Kidney (tissue), 14 donors: ENCODE data around the gene KRT6A. TPM values are rescaled to one million over a fixed set of nuclear protein-coding genes. Genes with fewer than 3 reads are reported as not detected.
A peak's percentile ranks its signal among the peaks of the same experiment; 100 is the strongest.

ENCODE experiments used
- DNase-seq, 5 donors: peaks; one replicate each; pipeline ENCODE4 v3.0.0-alpha.2; 2013 to 2020
- FAIRE-seq: peaks from 2 replicates; lab custom pipeline; 2012; peaks lifted over from hg19 to GRCh38; lab: Jason Lieb, UNC
- H3K27ac ChIP-seq, 2 donors: one replicate each; pipeline ENCODE4 v1.7.0; 2013; ENCODE audit warnings: low read depth in 2 of 2, low read length in 2 of 2, inconsistent platforms in 1 of 2
- H3K27me3 ChIP-seq: one replicate; pipeline ENCODE4 v1.7.1; 2013; ENCODE audit warnings: low read length, inconsistent platforms; ENCODE audit not compliant: control insufficient read depth, insufficient read depth
- H3K36me3 ChIP-seq, 3 donors: one replicate each; pipeline versions ENCODE4 v1.7.0 to v1.7.1; 2013; ENCODE audit warnings: low read length in 3 of 3, control low read depth in 1 of 3, inconsistent platforms in 1 of 3; ENCODE audit not compliant: insufficient read depth in 3 of 3, control insufficient read depth in 2 of 3
- H3K4me1 ChIP-seq, 3 donors: one replicate each; pipeline versions ENCODE4 v1.7.0 to v1.7.1; 2013; ENCODE audit warnings: low read length in 3 of 3, inconsistent platforms in 1 of 3, low read depth in 1 of 3; ENCODE audit not compliant: control insufficient read depth in 2 of 3, insufficient read depth in 2 of 3
- H3K4me3 ChIP-seq, 3 donors: one replicate each; pipeline versions ENCODE4 v1.7.0 to v1.8.1; 2013; ENCODE audit warnings: low read length in 3 of 3, control low read depth in 1 of 3, inconsistent platforms in 1 of 3
- H3K9ac ChIP-seq, 3 donors: one replicate each; pipeline versions ENCODE4 v1.7.0 to v1.7.1; 2013; ENCODE audit warnings: low read length in 3 of 3, control low read depth in 1 of 3, inconsistent platforms in 1 of 3
- H3K9me3 ChIP-seq, 3 donors: one replicate each; pipeline versions ENCODE4 v1.7.0 to v1.7.1; 2013; ENCODE audit warnings: low read length in 3 of 3, control low read depth in 1 of 3, inconsistent platforms in 1 of 3; ENCODE audit not compliant: control insufficient read depth in 2 of 3, insufficient read depth in 1 of 3
- intact Hi-C: fragments of 100-400 bp; cut with DNase I; formaldehyde crosslinking; loops from one replicate; pipeline ENCODE4 v1.11.1; 2022
- polyA plus RNA-seq: library from polyadenylated mRNA; stranded (reverse); fragments of 350-450 nt; fragmentation: Illumina TruSeq; extraction: RNeasy Lipid Tissue Mini Kit (QIAGEN cat#74804); gene quantifications from one replicate; pipeline ENCODE4 v1.2.3, GENCODE V29; 2014; ENCODE audit warnings: low read depth, low replicate concordance; ENCODE audit not compliant: insufficient read depth
- total RNA-seq: library from RNA; stranded (reverse); fragmentation: NEBNext Ultra II Directional; extraction: Animal tissue kit (Norgen Biotek cat#: 25700); gene quantifications from one replicate; pipeline ENCODE4 v1.2.1, GENCODE V29; 2021
- TF ChIP-seq, protein P1 (sequence below): IDR thresholded peaks from 3 replicates; pipeline ENCODE4 v1.5.1; 2012; ENCODE audit warnings: mild to moderate bottlenecking, moderate library complexity, borderline replicate concordance; ENCODE audit not compliant: insufficient read depth; ENCODE audit errors: extremely low read depth
- donor health status: control.
- donor health status: control.
- donor health status: control.
- donor health status: control.
- donor health status: control.
- donor health status: DM: yes; HTN: yes; CAD: no.
- donor health status: Normal renal cell carcinoma (clear cell type).

KRT6A gene
- total and polyA plus RNA-seq, 2 donors from 2014 or later = not detected

DNA sequence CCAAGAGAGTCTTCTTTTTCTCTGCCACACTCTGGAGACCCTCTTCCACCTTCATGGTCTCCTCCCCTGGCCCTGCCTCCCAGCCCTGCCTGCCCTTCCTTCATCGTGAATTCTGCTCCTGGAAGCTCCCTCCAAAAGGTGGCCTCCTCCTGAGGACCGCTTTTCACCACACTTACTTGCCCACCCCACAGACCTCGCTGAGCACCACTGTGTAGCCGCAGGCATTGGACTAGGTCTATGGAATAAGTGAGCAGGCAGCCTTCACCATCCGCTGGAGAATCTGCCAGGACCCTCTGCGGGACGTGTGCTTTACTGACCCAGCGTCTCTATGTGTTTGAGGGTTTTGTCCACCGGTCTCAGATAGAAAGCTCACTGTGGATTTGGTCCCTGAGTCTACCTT is 36.8 kb upstream of the KRT6A start:
- Histone ChIP-seq H3K9ac (no peak overlapping the region), H3K4me1 (no peaks in the 10 kb centered on the region), H3K36me3 (no peaks in the 10 kb centered on the region), H3K9me3 (no peaks in the 10 kb centered on the region), H3K27me3 (no peaks in the 10 kb centered on the region), H3K4me3 (no peak overlapping the region), H3K27ac (no peak overlapping the region)
- intact Hi-C loops = no loop called here
- TF ChIP-seq, protein P1, sequence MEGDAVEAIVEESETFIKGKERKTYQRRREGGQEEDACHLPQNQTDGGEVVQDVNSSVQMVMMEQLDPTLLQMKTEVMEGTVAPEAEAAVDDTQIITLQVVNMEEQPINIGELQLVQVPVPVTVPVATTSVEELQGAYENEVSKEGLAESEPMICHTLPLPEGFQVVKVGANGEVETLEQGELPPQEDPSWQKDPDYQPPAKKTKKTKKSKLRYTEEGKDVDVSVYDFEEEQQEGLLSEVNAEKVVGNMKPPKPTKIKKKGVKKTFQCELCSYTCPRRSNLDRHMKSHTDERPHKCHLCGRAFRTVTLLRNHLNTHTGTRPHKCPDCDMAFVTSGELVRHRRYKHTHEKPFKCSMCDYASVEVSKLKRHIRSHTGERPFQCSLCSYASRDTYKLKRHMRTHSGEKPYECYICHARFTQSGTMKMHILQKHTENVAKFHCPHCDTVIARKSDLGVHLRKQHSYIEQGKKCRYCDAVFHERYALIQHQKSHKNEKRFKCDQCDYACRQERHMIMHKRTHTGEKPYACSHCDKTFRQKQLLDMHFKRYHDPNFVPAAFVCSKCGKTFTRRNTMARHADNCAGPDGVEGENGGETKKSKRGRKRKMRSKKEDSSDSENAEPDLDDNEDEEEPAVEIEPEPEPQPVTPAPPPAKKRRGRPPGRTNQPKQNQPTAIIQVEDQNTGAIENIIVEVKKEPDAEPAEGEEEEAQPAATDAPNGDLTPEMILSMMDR = no peak
- DNase-seq (no peak), FAIRE-seq (no peak)

DNA sequence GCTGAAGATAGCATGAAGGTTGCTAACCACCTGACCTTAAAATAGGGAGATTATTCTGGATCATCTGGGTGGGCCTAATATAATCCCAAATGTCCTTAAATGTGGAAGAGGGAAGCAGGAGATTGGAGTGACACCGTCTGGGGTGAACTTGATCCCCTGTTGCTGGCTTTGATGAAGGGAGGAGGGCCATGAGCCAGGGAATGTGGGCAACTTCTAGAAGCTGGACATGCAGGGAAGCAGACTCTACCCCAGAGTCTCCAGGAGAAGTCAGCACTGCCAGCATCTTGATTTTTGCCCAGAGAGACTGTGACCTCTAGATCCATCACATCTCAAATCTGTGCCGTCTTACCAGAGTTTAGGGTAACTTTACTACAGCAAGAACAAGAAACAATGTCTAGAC is 36.4 kb upstream of the KRT6A start:
- Histone ChIP-seq H3K9me3 (no peaks in the 10 kb centered on the region), H3K36me3 (no peaks in the 10 kb centered on the region), H3K27me3 (no peaks in the 10 kb centered on the region), H3K4me1 (no peaks in the 10 kb centered on the region), H3K9ac (no peak overlapping the region), H3K27ac (no peak overlapping the region), H3K4me3 (no peak overlapping the region)
- DNase-seq (no peak), FAIRE-seq (no peak)
- TF ChIP-seq, protein P1 = no peak
- intact Hi-C loops = no loop called here

DNA sequence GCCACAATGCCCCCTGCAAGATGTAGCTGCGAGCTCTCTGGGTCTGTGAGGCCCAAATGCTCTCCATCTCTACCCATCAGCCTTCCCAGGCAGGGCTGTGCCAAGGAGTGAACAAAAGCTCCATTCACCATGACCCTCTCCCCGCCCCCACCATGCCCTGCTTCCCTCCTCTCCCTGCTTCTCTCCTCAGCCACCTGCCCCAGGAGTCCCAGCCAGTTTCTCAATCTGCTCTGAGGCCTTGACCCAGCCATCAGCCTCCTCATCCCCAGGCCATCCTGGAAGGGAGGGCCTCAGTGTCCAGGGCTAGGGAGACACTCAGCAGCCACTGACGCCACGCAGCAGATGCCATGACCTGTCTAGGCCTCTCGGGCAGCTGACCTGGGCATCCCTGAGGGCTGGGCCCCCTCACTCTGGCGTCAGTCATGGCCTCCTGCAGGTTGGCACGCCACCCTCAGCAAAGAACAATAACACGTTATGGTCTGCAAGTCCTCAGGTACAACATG is 35.6 kb upstream of the KRT6A start:
- DNase-seq = peak in 1 of 5 donors; percentile 5
- FAIRE-seq = no peak
- H3K9me3 ChIP-seq = no peaks in the 10 kb centered on the region
- no peak overlapping the region for H3K4me3 ChIP-seq
- no peak overlapping the region for H3K27ac ChIP-seq
- intact Hi-C loops = no loop called here
- TF ChIP-seq, protein P1 = no peak
- H3K4me1 ChIP-seq = no peaks in the 10 kb centered on the region
- no peak overlapping the region for H3K9ac ChIP-seq
- no peaks in the 10 kb centered on the region for H3K36me3 ChIP-seq
- no peaks in the 10 kb centered on the region for H3K27me3 ChIP-seq
